NCI-H1930 (cell line): Measurements from ENCODE around the gene NUDT16L1.

Source experiments
- DNase-seq, 2 experiments: peaks; one replicate each; lab custom pipeline; 2025; lab: John Stamatoyannopoulos, UW

The NUDT16L1 gene

GRCh38 chr16:4663777-4664465 lies 29.4 kb upstream of the NUDT16L1 start:
- no peak for DNase-seq

GRCh38 chr16:4664538-4665418 lies 28.6 kb upstream of the NUDT16L1 start:
- DNase-seq, result no peak

GRCh38 chr16:4666537-4667202 lies 26.7 kb upstream of the NUDT16L1 start:
- no peak for DNase-seq

- no peak for DNase-seq
These were observed 26.0 kb upstream of the NUDT16L1 start for GRCh38 chr16:4667203-4667963.

- DNase-seq, result no peak
These were observed 24.9 kb upstream of the NUDT16L1 start for GRCh38 chr16:4668313-4668960.

GRCh38 chr16:4673387-4674046 lies 19.8 kb upstream of the NUDT16L1 start:
- no peak for DNase-seq

- DNase-seq, result no peak
These were observed 18.3 kb upstream of the NUDT16L1 start for GRCh38 chr16:4674926-4675530.

GRCh38 chr16:4675864-4676786 lies 17.2 kb upstream of the NUDT16L1 start:
- DNase-seq, result no peak

- no peak for DNase-seq
These were observed 16.5 kb upstream of the NUDT16L1 start for GRCh38 chr16:4676831-4677230.

- DNase-seq, result no peak
These were observed 16.0 kb upstream of the NUDT16L1 start for GRCh38 chr16:4677390-4677789.

GRCh38 chr16:4677994-4678393 lies 15.4 kb upstream of the NUDT16L1 start:
- no peak for DNase-seq

- DNase-seq, result no peak
These were observed 14.8 kb upstream of the NUDT16L1 start for GRCh38 chr16:4678596-4678995.

- no peak for DNase-seq
These were observed 14.1 kb upstream of the NUDT16L1 start for GRCh38 chr16:4679156-4679849.

- DNase-seq, result no peak
These were observed 13.3 kb upstream of the NUDT16L1 start for GRCh38 chr16:4679850-4680636.

GRCh38 chr16:4680673-4681470 lies 12.5 kb upstream of the NUDT16L1 start:
- DNase-seq, result no peak

GRCh38 chr16:4681471-4682083 lies 11.8 kb upstream of the NUDT16L1 start:
- DNase-seq, result no peak
